Esophagus squamous epithelium (tissue), 5 donors: Measurements from ENCODE around the gene ARID1A. TPM values are rescaled to one million over a fixed set of nuclear protein-coding genes. Genes with fewer than 3 reads are reported as not detected.

ENCODE experiments used
- DNase-seq: peaks from one replicate; lab custom pipeline; 2025; lab: John Stamatoyannopoulos, UW
- H3K27ac ChIP-seq, 4 donors: fragments of 200-600 bp; sonication (generic); one replicate each; pipeline ENCODE4 v1.5.1; 2016 to 2019; ENCODE audit warnings: mild to moderate bottlenecking in 1 of 4
- H3K27me3 ChIP-seq, 4 donors: fragments of 200-600 bp; sonication (generic); 1 replicate in 3 of 4; 2 replicates in 1 of 4; pipeline versions ENCODE4 v1.5.1 to v1.6.0; 2017 to 2021; ENCODE audit warnings: antibody characterized with exemption in 1 of 4
- H3K36me3 ChIP-seq, 3 donors: fragments of 200-600 bp; sonication (generic); one replicate each; pipeline ENCODE4 v1.5.1; 2016 to 2019
- H3K4me1 ChIP-seq, 3 donors: fragments of 200-600 bp; sonication (generic); one replicate each; pipeline ENCODE4 v1.5.1; 2017 to 2019
- H3K4me3 ChIP-seq, 4 donors: fragments of 200-600 bp; sonication (generic); 1 replicate in 3 of 4; 2 replicates in 1 of 4; pipeline ENCODE4 v1.5.1; 2016 to 2019; ENCODE audit warnings: mild to moderate bottlenecking in 2 of 4, moderate library complexity in 1 of 4
- H3K9me3 ChIP-seq, 3 donors: fragments of 200-600 bp; sonication (generic); one replicate each; pipeline ENCODE4 v1.5.1; 2016 to 2019
- CTCF ChIP-seq, 6 experiments: fragments of 450-650 bp in 4 of 6; fragments of 200-600 bp in 2 of 6; sonication (generic) in 2 of 6; IDR thresholded peaks; one replicate each; pipeline ENCODE4 v1.5.1; 2016 to 2019; ENCODE audit warnings: antibody characterized with exemption in 6 of 6, mild to moderate bottlenecking in 4 of 6, moderate library complexity in 4 of 6
- POLR2A ChIP-seq, 4 donors: fragments of 450-650 bp; IDR thresholded peaks; one replicate each; pipeline ENCODE4 v1.6.1; 2017; ENCODE audit warnings: antibody characterized with exemption in 4 of 4, mild to moderate bottlenecking in 4 of 4, moderate library complexity in 3 of 4
- WGBS, 2 donors: methylation state at CpG; one replicate each; pipeline ENCODE4 v1.1.5; 2018; 5-methylcytosine and 5-hydroxymethylcytosine counted together
- intact Hi-C: fragments of 100-400 bp; cut with DNase I; formaldehyde crosslinking; loops from one replicate; pipeline ENCODE4 v1.15.0; 2022
- total RNA-seq, 4 donors: library from RNA; depleted of rRNA; stranded (reverse); fragments of >200 nt; gene quantifications; one replicate each; pipeline ENCODE4 v1.1.0, GENCODE V29; 2016
- donor health status: DM: yes; HTN: yes; CAD: no.

The ARID1A gene
- total RNA-seq, 4 donors from 2014 or later: 23.9 to 60.2 (median 43.5) TPM

- TF ChIP-seq CTCF (IDR thresholded peaks at IDR 0.05): no peak
- TF ChIP-seq POLR2A (IDR thresholded peaks at IDR 0.05): no peak
- no peaks in the 10 kb centered on the region for H3K9me3 ChIP-seq
- H3K4me3 ChIP-seq: no peak overlapping the region
- no peaks in the 10 kb centered on the region for H3K27me3 ChIP-seq
- peaks cover 8 to 32% (median 11%) of the 10 kb centered on the region in 3 donors for H3K4me1 ChIP-seq
- H3K27ac ChIP-seq: peak overlapping the region in 1 of 4 donors; percentile 25
- intact Hi-C loops: no loop called here
- DNase-seq: no peak
- H3K36me3 ChIP-seq: no peaks in the 10 kb centered on the region
- 46 to 55% methylated on average over 4 of the region's 4 CpGs for WGBS, 2 donors
Measured at GRCh38 chr1:26820784-26821269, 125.0 kb downstream of the ARID1A start.

- Histone ChIP-seq H3K9me3 (no peaks in the 10 kb centered on the region), H3K27me3 (no peaks in the 10 kb centered on the region), H3K27ac (no peak overlapping the region), H3K36me3 (no peaks in the 10 kb centered on the region), H3K4me3 (no peak overlapping the region), H3K4me1 (peaks cover 21 to 46% (median 24%) of the 10 kb centered on the region in 3 donors)
- no peak for DNase-seq
- WGBS, 2 donors: 87 to 91% methylated on average over 4 of the region's 4 CpGs
- intact Hi-C loops: no loop called here
- TF ChIP-seq POLR2A (IDR thresholded peaks at IDR 0.05) (no peak), CTCF (IDR thresholded peaks at IDR 0.05) (peak in 1 of 6 experiments; percentile 12)
Measured at GRCh38 chr1:26822737-26823395, 127.1 kb downstream of the ARID1A start.

GRCh38 chr1:26824731-26825130 lies 128.9 kb downstream of the ARID1A start:
- Histone ChIP-seq H3K27me3 (no peaks in the 10 kb centered on the region), H3K36me3 (peaks cover 0 to 8% (median 0%) of the 10 kb centered on the region in 3 donors), H3K9me3 (no peaks in the 10 kb centered on the region), H3K4me1 (peaks cover 39 to 64% (median 41%) of the 10 kb centered on the region in 3 donors), H3K4me3 (no peak overlapping the region), H3K27ac (peak overlapping the region in 3 of 4 donors; percentile 84 to 94 (median 91))
- intact Hi-C loops: no loop called here
- no peak for DNase-seq
- no peak for TF ChIP-seq POLR2A (IDR thresholded peaks at IDR 0.05)
- no peak for TF ChIP-seq CTCF (IDR thresholded peaks at IDR 0.05)
- 43 to 53% methylated on average over 3 of the region's 3 CpGs for WGBS, 2 donors

- no peaks in the 10 kb centered on the region for H3K9me3 ChIP-seq
- peaks cover 39 to 63% (median 41%) of the 10 kb centered on the region in 3 donors for H3K4me1 ChIP-seq
- TF ChIP-seq POLR2A (IDR thresholded peaks at IDR 0.05): peak in 1 of 4 donors; percentile 28
- TF ChIP-seq CTCF (IDR thresholded peaks at IDR 0.05): peak in 5 of 6 experiments; percentile 22 to 79 (median 69)
- WGBS, 2 donors: 0 to 1% methylated on average over 3 to 25 of the region's 107 CpGs
- peaks cover 0 to 21% (median 0%) of the 10 kb centered on the region in 3 donors for H3K36me3 ChIP-seq
- H3K4me3 ChIP-seq: peak within 1 kb of the TSS; percentile 81 to 94 (median 87)
- peak within 1 kb of the TSS; percentile 84 to 94 (median 92) for H3K27ac ChIP-seq
- no peaks in the 10 kb centered on the region for H3K27me3 ChIP-seq
- intact Hi-C loops: no loop called here
- DNase-seq: no peak
Measured at GRCh38 chr1:26826261-26827105, 130.7 kb downstream of the ARID1A start, which contains the start of gene ZDHHC18. ZDHHC18 (plus strand) TSS chr1:26826688; CDS start chr1:26826805, 117 bp downstream.
